ENCODE data around the gene TULP3.

Gene TULP3

GRCh38 chr12:2973566-2973965 lies 82.9 kb downstream of the TULP3 start:
- no peak for DNase-seq

GRCh38 chr12:2974560-2974971 lies 83.9 kb downstream of the TULP3 start:
- DNase-seq: no peak

- no peak for DNase-seq
Observed at GRCh38 chr12:2976581-2976996, 85.9 kb downstream of the TULP3 start.

GRCh38 chr12:2977776-2978175 lies 87.1 kb downstream of the TULP3 start:
- no peak for DNase-seq

GRCh38 chr12:2979806-2980205 lies 89.1 kb downstream of the TULP3 start:
- DNase-seq: no peak

- DNase-seq: no peak
Observed at GRCh38 chr12:2980630-2981029, 89.9 kb downstream of the TULP3 start.

- no peak for DNase-seq
Observed at GRCh38 chr12:2982361-2982760, 91.7 kb downstream of the TULP3 start.

- no peak for DNase-seq
Observed at GRCh38 chr12:2984249-2984648, 93.6 kb downstream of the TULP3 start.

GRCh38 chr12:2984698-2985097 lies 94.0 kb downstream of the TULP3 start:
- DNase-seq: no peak

- no peak for DNase-seq
Observed at GRCh38 chr12:2986876-2987275, 96.2 kb downstream of the TULP3 start.

GRCh38 chr12:2988494-2988893 lies 97.8 kb downstream of the TULP3 start:
- DNase-seq: no peak

All from effector CD8-positive, alpha-beta T cell (primary cell).